ENCODE data around the gene DSC1. TPM values are rescaled to one million over a fixed set of nuclear protein-coding genes. Genes with fewer than 3 reads are reported as not detected.

The DSC1 gene
- total and polyA plus RNA-seq, 2 of the 8 experiments (the other 6 are each of a cell fraction or from before 2014, with no cell fraction given), result 0.02 TPM; not detected in 1

GRCh38 chr18:31185186-31185950 lies 22.7 kb upstream of the DSC1 start (continued):
- TF ChIP-seq RAD21 (IDR thresholded peaks at IDR 0.05 in 1 of 2, conservative IDR thresholded peaks at IDR 0.05 in 1 of 2; ENCODE audit: low read depth in 2 of 2, low read length in 2 of 2), result no peak
- no peak for TF ChIP-seq TBP (IDR thresholded peaks at IDR 0.05; ENCODE audit: low read depth, low read length)
